ENCODE data around the gene KRT81.

KRT81 gene

DNA sequence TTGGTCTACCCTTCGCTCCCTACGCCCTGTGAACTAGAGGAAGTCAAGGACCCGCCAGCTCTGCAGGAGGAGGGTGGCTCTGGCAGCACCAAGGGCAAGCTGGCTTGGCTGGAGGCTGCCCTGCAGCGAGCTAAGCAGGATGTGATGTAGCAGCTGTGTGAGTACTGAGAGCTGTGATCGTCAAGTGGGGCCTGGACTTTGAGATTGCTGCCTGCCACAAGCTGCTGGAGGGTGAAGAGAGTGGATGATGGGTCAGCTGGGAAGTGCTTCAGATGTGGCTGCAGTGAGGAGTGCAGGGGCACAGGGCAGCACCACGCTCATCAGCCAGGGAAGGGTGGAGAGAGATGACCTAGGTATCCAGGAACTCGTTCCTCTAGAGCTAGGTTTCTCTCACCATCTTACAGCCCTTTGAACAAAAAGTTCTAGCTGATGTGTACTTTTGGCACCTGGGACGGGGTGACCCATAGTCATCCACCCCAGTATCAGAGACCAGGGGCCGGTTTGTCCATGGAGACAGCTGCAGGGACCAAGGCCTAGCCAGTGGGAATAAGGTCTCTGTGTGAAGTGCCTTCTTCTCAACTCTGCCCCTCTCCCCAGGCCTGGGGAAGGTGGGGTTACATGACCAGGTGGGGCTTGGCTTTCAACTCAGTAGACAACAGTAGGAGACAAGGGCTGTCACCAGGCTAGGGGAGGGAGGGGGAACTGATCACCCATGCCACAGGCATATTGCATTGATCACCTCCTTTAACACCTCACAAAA, 13.7 kb downstream of the KRT81 start:
- H3K4me3 ChIP-seq (ENCODE audit: low read depth, low read length): no peak overlapping the region
- no peak for DNase-seq (ENCODE audit: low read depth)
- TF ChIP-seq, protein P1, sequence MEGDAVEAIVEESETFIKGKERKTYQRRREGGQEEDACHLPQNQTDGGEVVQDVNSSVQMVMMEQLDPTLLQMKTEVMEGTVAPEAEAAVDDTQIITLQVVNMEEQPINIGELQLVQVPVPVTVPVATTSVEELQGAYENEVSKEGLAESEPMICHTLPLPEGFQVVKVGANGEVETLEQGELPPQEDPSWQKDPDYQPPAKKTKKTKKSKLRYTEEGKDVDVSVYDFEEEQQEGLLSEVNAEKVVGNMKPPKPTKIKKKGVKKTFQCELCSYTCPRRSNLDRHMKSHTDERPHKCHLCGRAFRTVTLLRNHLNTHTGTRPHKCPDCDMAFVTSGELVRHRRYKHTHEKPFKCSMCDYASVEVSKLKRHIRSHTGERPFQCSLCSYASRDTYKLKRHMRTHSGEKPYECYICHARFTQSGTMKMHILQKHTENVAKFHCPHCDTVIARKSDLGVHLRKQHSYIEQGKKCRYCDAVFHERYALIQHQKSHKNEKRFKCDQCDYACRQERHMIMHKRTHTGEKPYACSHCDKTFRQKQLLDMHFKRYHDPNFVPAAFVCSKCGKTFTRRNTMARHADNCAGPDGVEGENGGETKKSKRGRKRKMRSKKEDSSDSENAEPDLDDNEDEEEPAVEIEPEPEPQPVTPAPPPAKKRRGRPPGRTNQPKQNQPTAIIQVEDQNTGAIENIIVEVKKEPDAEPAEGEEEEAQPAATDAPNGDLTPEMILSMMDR (IDR thresholded peaks at IDR 0.05; ENCODE audit: low read depth, low read length, missing control alignments): no peak

DNA sequence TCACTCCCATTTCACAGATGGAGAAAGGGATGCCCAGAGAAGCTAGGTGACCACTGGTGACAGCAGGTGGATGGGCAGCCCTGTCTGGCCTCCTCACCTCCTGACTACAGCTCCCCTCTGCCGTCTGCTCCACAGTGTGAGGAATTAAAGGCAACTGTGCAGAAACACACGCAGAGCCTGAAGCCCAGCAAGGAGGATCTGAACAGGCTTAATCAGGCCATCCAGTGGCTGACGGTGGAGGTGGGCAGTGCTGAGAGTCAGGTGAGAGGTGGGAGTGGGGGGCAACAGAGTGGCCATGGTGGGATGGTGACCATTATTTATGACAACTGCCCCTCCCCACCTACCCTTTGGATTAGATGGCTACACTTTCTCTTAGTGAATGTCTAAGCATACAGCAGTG, 15.6 kb downstream of the KRT81 start:
- TF ChIP-seq, protein P1 (IDR thresholded peaks at IDR 0.05; ENCODE audit: low read depth, low read length, missing control alignments): no peak
- DNase-seq (ENCODE audit: low read depth): no peak
- no peak overlapping the region for H3K4me3 ChIP-seq (ENCODE audit: low read depth, low read length)

DNA sequence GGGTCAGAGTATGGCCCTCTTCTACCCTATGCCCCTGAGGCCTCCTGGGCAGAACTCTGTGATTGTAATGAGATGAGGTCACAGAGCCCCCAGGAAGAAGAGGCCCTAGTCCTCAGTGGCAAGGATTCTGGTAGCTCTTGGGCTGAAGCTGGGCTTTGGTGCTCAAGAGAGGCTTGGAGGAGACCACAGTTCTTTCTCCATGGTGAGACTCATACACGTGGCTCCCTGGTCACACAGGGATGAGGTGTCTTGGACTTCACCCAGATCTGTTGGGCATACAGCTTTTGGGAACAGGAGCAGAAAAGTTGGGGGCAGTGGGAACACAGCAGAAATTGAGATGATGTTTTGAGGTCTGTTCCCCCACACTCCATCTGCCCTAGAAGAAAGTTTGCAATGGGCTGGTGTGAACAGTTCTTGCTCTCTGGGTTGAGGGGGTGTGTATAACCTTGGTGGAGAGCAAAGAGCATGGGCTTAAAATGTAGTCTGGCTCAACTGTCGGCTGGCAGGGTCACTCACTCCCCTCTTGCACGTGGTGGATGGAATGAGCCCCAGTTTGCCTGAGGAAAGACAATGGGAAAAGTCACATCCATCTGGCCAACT, 16.7 kb downstream of the KRT81 start, which contains the start of gene KRT86:
TSS of gene KRT86 (plus strand) at position 125 of the 600 bp plus-strand sequence. CDS start 27,272 bp downstream, outside the sequence.
- no peak within 1 kb of the TSS for H3K4me3 ChIP-seq (ENCODE audit: low read depth, low read length)
- TF ChIP-seq, protein P1 (IDR thresholded peaks at IDR 0.05; ENCODE audit: low read depth, low read length, missing control alignments): no peak
- no peak for DNase-seq (ENCODE audit: low read depth)

DNA sequence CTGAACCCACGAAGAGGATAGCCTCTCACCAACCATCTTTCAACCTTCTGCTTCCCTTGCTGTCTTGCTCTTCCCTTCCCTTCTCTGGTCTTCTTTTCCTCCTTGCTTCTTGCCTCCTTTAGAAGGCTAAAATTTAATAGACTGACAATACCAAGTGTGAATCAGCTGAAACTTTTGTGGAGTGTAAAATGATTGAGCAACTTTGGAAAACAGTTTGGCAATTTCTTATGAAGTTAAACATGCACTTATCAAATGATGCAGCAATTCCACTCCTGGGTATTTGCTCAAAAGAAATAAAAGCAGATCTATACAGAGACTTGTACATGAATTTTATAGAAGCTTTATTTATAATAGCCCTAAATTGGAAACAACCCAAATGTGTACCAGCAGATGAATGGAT, 20.2 kb downstream of the KRT81 start:
- H3K4me3 ChIP-seq (ENCODE audit: low read depth, low read length): no peak overlapping the region
- TF ChIP-seq, protein P1 (IDR thresholded peaks at IDR 0.05; ENCODE audit: low read depth, low read length, missing control alignments): no peak
- no peak for DNase-seq (ENCODE audit: low read depth)

DNA sequence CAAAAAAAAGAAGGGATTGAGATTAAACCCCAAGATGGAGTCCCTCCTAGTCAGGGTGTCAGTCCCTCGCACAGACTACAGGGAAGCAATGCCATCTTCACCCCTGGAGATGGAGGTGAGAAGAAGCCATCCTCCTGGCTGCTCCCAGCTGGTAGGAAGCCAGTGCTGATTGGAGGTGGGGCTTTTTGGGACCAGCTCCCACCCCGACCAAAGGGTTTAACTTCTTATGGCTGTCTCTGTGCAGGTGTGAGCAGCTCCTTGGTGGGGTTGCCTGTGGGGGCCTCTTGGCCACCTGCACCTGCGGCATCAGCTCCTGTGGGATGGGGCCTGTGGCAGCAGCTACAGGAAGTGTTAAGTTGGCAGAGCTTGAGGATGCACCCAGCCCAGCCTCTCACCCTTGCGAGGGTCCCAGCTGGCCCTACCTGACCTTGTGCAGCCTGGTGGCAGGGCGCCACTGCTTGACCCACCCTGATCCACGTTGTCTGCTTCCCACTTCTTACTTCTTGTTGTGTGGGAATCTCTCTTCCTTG, 20.7 kb downstream of the KRT81 start:
- DNase-seq (ENCODE audit: low read depth): no peak
- TF ChIP-seq, protein P1 (IDR thresholded peaks at IDR 0.05; ENCODE audit: low read depth, low read length, missing control alignments): no peak
- no peak overlapping the region for H3K4me3 ChIP-seq (ENCODE audit: low read depth, low read length)

DNA sequence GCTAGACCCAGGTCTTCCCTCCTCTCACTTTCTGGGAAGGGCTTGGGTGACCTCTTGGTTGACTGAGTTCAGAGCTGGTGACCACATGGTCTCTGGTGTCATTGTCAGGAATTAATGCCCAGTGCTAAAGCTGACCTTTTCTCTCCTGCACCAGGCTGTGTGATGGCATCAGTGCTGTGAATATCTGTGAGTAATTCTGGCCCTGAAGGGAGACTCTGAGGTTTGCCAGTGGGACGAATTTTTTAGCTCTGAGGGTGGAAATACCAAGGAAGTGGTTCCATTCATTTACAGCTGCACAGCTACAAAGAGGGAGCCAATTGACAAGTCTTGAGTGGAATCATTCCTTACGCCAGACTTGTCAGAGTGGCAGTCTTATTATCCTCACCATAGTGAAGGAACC, 23.1 kb downstream of the KRT81 start:
- no peak overlapping the region for H3K4me3 ChIP-seq (ENCODE audit: low read depth, low read length)
- TF ChIP-seq, protein P1 (IDR thresholded peaks at IDR 0.05; ENCODE audit: low read depth, low read length, missing control alignments): no peak
- DNase-seq (ENCODE audit: low read depth): no peak
